Activated T-cell treated with anti-CD3 and anti-CD28 coated beads, Interleukin-2, amount 50 U/mL, for 72 hours (primary cell): ENCODE measurements around the gene TTLL1. TPM values are rescaled to one million over a fixed set of nuclear protein-coding genes. Genes with fewer than 3 reads are reported as not detected.

Experiments
- total RNA-seq, 2 donors: library from RNA; stranded (reverse); gene quantifications; one replicate each; pipeline ENCODE4 v1.2.3, GENCODE V29; 2022

TTLL1 gene
- total RNA-seq, 2 donors from 2014 or later: 11.0 to 11.7 TPM

Other genes starting within 250 kb of the TTLL1 start
- gene ARFGAP3, start 232.1 kb downstream of the TTLL1 start, total RNA-seq: 10 to 100 TPM; 38.0 to 46.3 TPM
- 10 to 100 TPM; 28.8 to 31.3 TPM for gene PACSIN2, start 74.2 kb downstream of the TTLL1 start, total RNA-seq
- gene BIK, start 21.4 kb upstream of the TTLL1 start, total RNA-seq: 1 to 10 TPM; 3.2 to 5.0 TPM
- gene MCAT, start 54.0 kb upstream of the TTLL1 start, total RNA-seq: 1 to 10 TPM; 6.7 to 9.7 TPM
- gene TSPO, start 62.2 kb upstream of the TTLL1 start, total RNA-seq: 10 to 100 TPM; 61.5 to 93.8 TPM
- gene TTLL12, start 97.7 kb upstream of the TTLL1 start, total RNA-seq: 10 to 100 TPM; 37.7 to 45.0 TPM